Liver (tissue), 9 donors: ENCODE data around the gene SIGLEC14. TPM values are rescaled to one million over a fixed set of nuclear protein-coding genes. Genes with fewer than 3 reads are reported as not detected.

ENCODE experiments used
- DNase-seq: peaks from one replicate; pipeline ENCODE4 v3.0.0-alpha.2; 2017; ENCODE audit warnings: low spot score
- H3K27ac ChIP-seq, 2 donors: one replicate each; pipeline ENCODE4 v1.7.0; 2013; ENCODE audit warnings: inconsistent platforms in 2 of 2, low read length in 2 of 2, control low read depth in 1 of 2, low read depth in 1 of 2, mild to moderate bottlenecking in 1 of 2
- H3K27me3 ChIP-seq, 4 donors: one replicate each; pipeline versions ENCODE4 v1.6.1 to v1.7.0; 2013; ENCODE audit warnings: low read length in 3 of 4, inconsistent platforms in 1 of 4, mild to moderate bottlenecking in 1 of 4, moderate library complexity in 1 of 4; ENCODE audit not compliant: control insufficient read depth in 4 of 4, insufficient read depth in 4 of 4
- H3K36me3 ChIP-seq, 4 donors: one replicate each; pipeline versions ENCODE4 v1.6.1 to v1.7.0; 2013; ENCODE audit warnings: low read length in 3 of 4, mild to moderate bottlenecking in 3 of 4, low read depth in 1 of 4, moderate library complexity in 1 of 4; ENCODE audit not compliant: control insufficient read depth in 4 of 4, insufficient read depth in 3 of 4
- H3K4me1 ChIP-seq, 4 donors: one replicate each; pipeline versions ENCODE4 v1.6.1 to v1.7.0; 2013; ENCODE audit warnings: low read length in 3 of 4, mild to moderate bottlenecking in 3 of 4, moderate library complexity in 1 of 4; ENCODE audit not compliant: control insufficient read depth in 4 of 4, insufficient read depth in 4 of 4
- H3K4me3 ChIP-seq, 3 donors: one replicate each; pipeline versions ENCODE4 v1.6.1 to v1.7.0; 2013; ENCODE audit warnings: low read length in 3 of 3, control low read depth in 1 of 3, low read depth in 1 of 3, mild to moderate bottlenecking in 1 of 3
- H3K9ac ChIP-seq, 2 donors: one replicate each; pipeline ENCODE4 v1.7.0; 2013; ENCODE audit warnings: low read length in 2 of 2, mild to moderate bottlenecking in 2 of 2, moderate library complexity in 2 of 2, control low read depth in 1 of 2, low read depth in 1 of 2
- H3K9me3 ChIP-seq, 4 donors: one replicate each; pipeline versions ENCODE4 v1.6.1 to v1.7.0; 2013; ENCODE audit warnings: low read length in 3 of 4; ENCODE audit not compliant: control insufficient read depth in 4 of 4
- EGR1 ChIP-seq, 2 donors: IDR thresholded peaks; 2 replicates each; pipeline ENCODE4 v1.6.1; 2016 to 2018; ENCODE audit warnings: antibody characterized with exemption in 2 of 2, low read depth in 2 of 2
- FOXA1 ChIP-seq: IDR thresholded peaks from 2 replicates; pipeline ENCODE4 v1.6.1; 2016; ENCODE audit warnings: antibody characterized with exemption
- FOXA2 ChIP-seq: IDR thresholded peaks from 2 replicates; pipeline ENCODE4 v1.6.1; 2016; ENCODE audit warnings: antibody characterized with exemption
- GABPA ChIP-seq, 2 donors: IDR thresholded peaks in 1 of 2; conservative IDR thresholded peaks in 1 of 2; 2 replicates each; pipeline ENCODE4 v1.6.1; 2016; ENCODE audit warnings: antibody characterized with exemption in 2 of 2, mild to moderate bottlenecking in 1 of 2, moderate library complexity in 1 of 2
- HNF4A ChIP-seq, 2 donors: conservative IDR thresholded peaks; 2 replicates each; pipeline ENCODE4 v1.6.1; 2016; ENCODE audit warnings: antibody characterized with exemption in 2 of 2, mild to moderate bottlenecking in 2 of 2
- MAX ChIP-seq: IDR thresholded peaks from 2 replicates; pipeline ENCODE4 v1.6.1; 2016; ENCODE audit warnings: antibody characterized with exemption
- NR2F2 ChIP-seq: IDR thresholded peaks from 2 replicates; pipeline ENCODE4 v1.6.1; 2016; ENCODE audit warnings: antibody characterized with exemption
- RAD21 ChIP-seq, 2 donors: IDR thresholded peaks; 2 replicates each; pipeline ENCODE4 v1.6.1; 2016; ENCODE audit warnings: antibody characterized with exemption in 2 of 2, mild to moderate bottlenecking in 2 of 2
- RXRA ChIP-seq, 2 donors: IDR thresholded peaks; 2 replicates each; pipeline ENCODE4 v1.6.1; 2017 to 2018; ENCODE audit warnings: antibody characterized with exemption in 2 of 2, mild to moderate bottlenecking in 1 of 2
- SP1 ChIP-seq: IDR thresholded peaks from 2 replicates; pipeline ENCODE4 v1.6.1; 2018; ENCODE audit warnings: antibody characterized with exemption, mild to moderate bottlenecking
- TAF1 ChIP-seq: conservative IDR thresholded peaks from 2 replicates; pipeline ENCODE4 v1.6.1; 2016; ENCODE audit warnings: antibody characterized with exemption, mild to moderate bottlenecking
- YY1 ChIP-seq: IDR thresholded peaks from 2 replicates; pipeline ENCODE4 v1.6.1; 2016; ENCODE audit warnings: antibody characterized with exemption, mild to moderate bottlenecking
- WGBS: extraction: QIAGEN DNeasy Blood & Tissue Kit; methylation state at CpG from one replicate; pipeline ENCODE4 v1.1.7; 2013; 5-methylcytosine and 5-hydroxymethylcytosine counted together
- polyA plus RNA-seq, 2 donors: library from polyadenylated mRNA; stranded (reverse) in 1 of 2; unstranded in 1 of 2; fragments of 200-250 nt in 1 of 2; fragments of >200 nt in 1 of 2; fragmentation: Nextera tagmentation in 1 of 2; extraction: Ambion mirVana in 1 of 2; gene quantifications; one replicate each; pipeline versions ENCODE4 v1.2.1 to v1.2.3, GENCODE V29; 2013 to 2015
- total RNA-seq, 2 donors: library from RNA; depleted of rRNA; stranded (reverse); fragments of >200 nt; gene quantifications; one replicate each; pipeline ENCODE4 v1.2.3, GENCODE V29; 2014
- TF ChIP-seq, protein P1 (sequence below): IDR thresholded peaks from 2 replicates; pipeline ENCODE4 v1.6.1; 2016; ENCODE audit warnings: antibody characterized with exemption
- TF ChIP-seq, protein P2 (sequence below): fragments of 150-350 bp; IDR thresholded peaks from 2 replicates; pipeline ENCODE4 v1.5.1; 2017; ENCODE audit warnings: improper control_type of control experiment, low read depth, low read length; ENCODE audit not compliant: missing input control
- donor health status: healthy.
- donor health status: healthy.
- donor health status: healthy.
- donor health status: healthy.
- donor health status: healthy.

SIGLEC14 gene
- total and polyA plus RNA-seq, 4 donors = 1.7 to 6.9 (median 3.2) TPM; not detected in 1

- WGBS = 67% methylated on average over 7 of the region's 7 CpGs
- no peaks in the 10 kb centered on the region for H3K27me3 ChIP-seq
- H3K4me3 ChIP-seq = no peak overlapping the region
- no peaks in the 10 kb centered on the region for H3K36me3 ChIP-seq
- H3K4me1 ChIP-seq = no peaks in the 10 kb centered on the region
- H3K9me3 ChIP-seq = no peaks in the 10 kb centered on the region
- DNase-seq = no peak
- H3K27ac ChIP-seq = peak overlapping the region in 1 of 2 donors; percentile 37
- H3K9ac ChIP-seq = no peak overlapping the region
- TF ChIP-seq SP1 = no peak
- no peak for TF ChIP-seq FOXA2
- TF ChIP-seq YY1 = no peak
- no peak for TF ChIP-seq NR2F2
- TF ChIP-seq RXRA (IDR thresholded peaks at IDR 0.05) = no peak
- TF ChIP-seq FOXA1 = no peak
- TF ChIP-seq GABPA (IDR thresholded peaks at IDR 0.05 in 1 of 2, conservative IDR thresholded peaks at IDR 0.05 in 1 of 2) = no peak
- TF ChIP-seq, protein P1, sequence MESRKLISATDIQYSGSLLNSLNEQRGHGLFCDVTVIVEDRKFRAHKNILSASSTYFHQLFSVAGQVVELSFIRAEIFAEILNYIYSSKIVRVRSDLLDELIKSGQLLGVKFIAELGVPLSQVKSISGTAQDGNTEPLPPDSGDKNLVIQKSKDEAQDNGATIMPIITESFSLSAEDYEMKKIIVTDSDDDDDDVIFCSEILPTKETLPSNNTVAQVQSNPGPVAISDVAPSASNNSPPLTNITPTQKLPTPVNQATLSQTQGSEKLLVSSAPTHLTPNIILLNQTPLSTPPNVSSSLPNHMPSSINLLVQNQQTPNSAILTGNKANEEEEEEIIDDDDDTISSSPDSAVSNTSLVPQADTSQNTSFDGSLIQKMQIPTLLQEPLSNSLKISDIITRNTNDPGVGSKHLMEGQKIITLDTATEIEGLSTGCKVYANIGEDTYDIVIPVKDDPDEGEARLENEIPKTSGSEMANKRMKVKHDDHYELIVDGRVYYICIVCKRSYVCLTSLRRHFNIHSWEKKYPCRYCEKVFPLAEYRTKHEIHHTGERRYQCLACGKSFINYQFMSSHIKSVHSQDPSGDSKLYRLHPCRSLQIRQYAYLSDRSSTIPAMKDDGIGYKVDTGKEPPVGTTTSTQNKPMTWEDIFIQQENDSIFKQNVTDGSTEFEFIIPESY = no peak
- no peak for TF ChIP-seq HNF4A (conservative IDR thresholded peaks at IDR 0.05)
- TF ChIP-seq TAF1 = no peak
- no peak for TF ChIP-seq EGR1 (IDR thresholded peaks at IDR 0.05; ENCODE audit: low read depth in 2 of 2)
These were observed 4.7 kb upstream of the SIGLEC14 start for GRCh38 chr19:51651216-51651846.

DNA sequence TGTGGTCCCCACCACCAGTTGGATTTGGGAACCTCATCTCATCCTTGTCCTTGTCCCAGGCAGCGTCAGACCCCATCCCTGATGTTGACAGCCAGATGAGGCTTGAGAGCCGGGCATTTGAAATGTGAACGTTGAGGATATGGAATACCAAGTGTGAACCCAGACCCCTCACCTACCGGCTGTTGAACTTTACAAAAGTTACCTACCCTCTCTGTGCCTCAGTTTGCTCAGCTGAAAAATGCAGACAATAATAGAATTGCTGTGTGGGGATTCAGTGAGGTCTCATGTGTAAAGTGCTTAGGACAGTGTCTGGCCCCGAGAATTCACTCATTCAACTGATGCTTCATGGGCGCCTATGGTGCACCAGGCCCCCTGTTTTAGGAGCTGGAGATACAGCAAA is 693 bp upstream of the SIGLEC14 start:
- DNase-seq = no peak
- no peaks in the 10 kb centered on the region for H3K36me3 ChIP-seq
- no peaks in the 10 kb centered on the region for H3K4me1 ChIP-seq
- TF ChIP-seq MAX (no peak), EGR1 (IDR thresholded peaks at IDR 0.05; ENCODE audit: low read depth in 2 of 2) (no peak), RAD21 (IDR thresholded peaks at IDR 0.05) (no peak), YY1 (no peak), FOXA1 (no peak), SP1 (no peak), GABPA (IDR thresholded peaks at IDR 0.05 in 1 of 2, conservative IDR thresholded peaks at IDR 0.05 in 1 of 2) (no peak), HNF4A (conservative IDR thresholded peaks at IDR 0.05) (no peak), RXRA (IDR thresholded peaks at IDR 0.05) (no peak)
- TF ChIP-seq, protein P2, sequence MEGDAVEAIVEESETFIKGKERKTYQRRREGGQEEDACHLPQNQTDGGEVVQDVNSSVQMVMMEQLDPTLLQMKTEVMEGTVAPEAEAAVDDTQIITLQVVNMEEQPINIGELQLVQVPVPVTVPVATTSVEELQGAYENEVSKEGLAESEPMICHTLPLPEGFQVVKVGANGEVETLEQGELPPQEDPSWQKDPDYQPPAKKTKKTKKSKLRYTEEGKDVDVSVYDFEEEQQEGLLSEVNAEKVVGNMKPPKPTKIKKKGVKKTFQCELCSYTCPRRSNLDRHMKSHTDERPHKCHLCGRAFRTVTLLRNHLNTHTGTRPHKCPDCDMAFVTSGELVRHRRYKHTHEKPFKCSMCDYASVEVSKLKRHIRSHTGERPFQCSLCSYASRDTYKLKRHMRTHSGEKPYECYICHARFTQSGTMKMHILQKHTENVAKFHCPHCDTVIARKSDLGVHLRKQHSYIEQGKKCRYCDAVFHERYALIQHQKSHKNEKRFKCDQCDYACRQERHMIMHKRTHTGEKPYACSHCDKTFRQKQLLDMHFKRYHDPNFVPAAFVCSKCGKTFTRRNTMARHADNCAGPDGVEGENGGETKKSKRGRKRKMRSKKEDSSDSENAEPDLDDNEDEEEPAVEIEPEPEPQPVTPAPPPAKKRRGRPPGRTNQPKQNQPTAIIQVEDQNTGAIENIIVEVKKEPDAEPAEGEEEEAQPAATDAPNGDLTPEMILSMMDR = no peak
- no peak overlapping the region for H3K4me3 ChIP-seq
- H3K9me3 ChIP-seq = no peaks in the 10 kb centered on the region
- no peak overlapping the region for H3K27ac ChIP-seq
- no peak overlapping the region for H3K9ac ChIP-seq
- no peaks in the 10 kb centered on the region for H3K27me3 ChIP-seq
- 87% methylated on average over 6 of the region's 6 CpGs for WGBS
